Measurements from ENCODE around the gene SLITRK5. TPM values are rescaled to one million over a fixed set of nuclear protein-coding genes. Genes with fewer than 3 reads are reported as not detected.

Gene SLITRK5
- total and polyA plus RNA-seq, 4 donors, result under 0.01 TPM; not detected in 1

DNA sequence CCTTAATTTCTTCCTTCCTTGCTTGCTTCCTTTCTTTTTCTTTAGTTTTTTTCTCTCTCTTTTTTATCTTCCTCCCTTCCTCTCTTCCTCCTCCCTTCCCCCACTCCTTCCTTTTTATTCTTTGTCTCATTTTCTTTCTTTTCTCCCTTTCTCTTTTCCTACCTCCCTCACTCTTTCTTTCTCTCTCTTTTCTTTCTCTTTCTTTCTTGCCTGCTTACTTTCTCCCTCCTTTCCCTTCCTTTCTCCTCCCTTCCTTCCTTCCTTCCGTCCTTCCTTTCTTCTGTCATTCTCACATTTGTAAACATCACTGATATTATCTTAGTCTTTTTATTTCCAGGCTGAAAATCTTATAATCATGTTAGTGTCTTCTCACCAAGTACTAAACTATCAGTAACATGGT is 38.8 kb downstream of the SLITRK5 start:
- Histone ChIP-seq H3K9me3 (ENCODE audit: control insufficient read depth in 4 of 4, low read length in 3 of 4) (no peaks in the 10 kb centered on the region), H3K27me3 (ENCODE audit: control insufficient read depth in 4 of 4, insufficient read depth in 4 of 4, low read length in 3 of 4) (peaks cover 0 to 2% (median 0%) of the 10 kb centered on the region in 4 donors), H3K4me3 (ENCODE audit: low read depth in 1 of 3, low read length in 3 of 3) (no peak overlapping the region), H3K27ac (ENCODE audit: low read depth in 1 of 2, low read length in 2 of 2) (no peak overlapping the region), H3K36me3 (ENCODE audit: control insufficient read depth in 4 of 4, insufficient read depth in 3 of 4, low read depth in 1 of 4, low read length in 3 of 4) (no peaks in the 10 kb centered on the region), H3K9ac (ENCODE audit: low read depth in 1 of 2, low read length in 2 of 2) (no peak overlapping the region), H3K4me1 (ENCODE audit: control insufficient read depth in 4 of 4, insufficient read depth in 4 of 4, low read length in 3 of 4) (no peaks in the 10 kb centered on the region)
- whole genome bisulfite sequencing, result 34% methylated on average over 1 of the region's 1 CpG
- no peak for DNase-seq (ENCODE audit: low spot score)
- TF ChIP-seq, protein P1, sequence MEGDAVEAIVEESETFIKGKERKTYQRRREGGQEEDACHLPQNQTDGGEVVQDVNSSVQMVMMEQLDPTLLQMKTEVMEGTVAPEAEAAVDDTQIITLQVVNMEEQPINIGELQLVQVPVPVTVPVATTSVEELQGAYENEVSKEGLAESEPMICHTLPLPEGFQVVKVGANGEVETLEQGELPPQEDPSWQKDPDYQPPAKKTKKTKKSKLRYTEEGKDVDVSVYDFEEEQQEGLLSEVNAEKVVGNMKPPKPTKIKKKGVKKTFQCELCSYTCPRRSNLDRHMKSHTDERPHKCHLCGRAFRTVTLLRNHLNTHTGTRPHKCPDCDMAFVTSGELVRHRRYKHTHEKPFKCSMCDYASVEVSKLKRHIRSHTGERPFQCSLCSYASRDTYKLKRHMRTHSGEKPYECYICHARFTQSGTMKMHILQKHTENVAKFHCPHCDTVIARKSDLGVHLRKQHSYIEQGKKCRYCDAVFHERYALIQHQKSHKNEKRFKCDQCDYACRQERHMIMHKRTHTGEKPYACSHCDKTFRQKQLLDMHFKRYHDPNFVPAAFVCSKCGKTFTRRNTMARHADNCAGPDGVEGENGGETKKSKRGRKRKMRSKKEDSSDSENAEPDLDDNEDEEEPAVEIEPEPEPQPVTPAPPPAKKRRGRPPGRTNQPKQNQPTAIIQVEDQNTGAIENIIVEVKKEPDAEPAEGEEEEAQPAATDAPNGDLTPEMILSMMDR (IDR thresholded peaks at IDR 0.05; ENCODE audit: low read depth, low read length, missing input control), result no peak
- TF ChIP-seq, protein P2, sequence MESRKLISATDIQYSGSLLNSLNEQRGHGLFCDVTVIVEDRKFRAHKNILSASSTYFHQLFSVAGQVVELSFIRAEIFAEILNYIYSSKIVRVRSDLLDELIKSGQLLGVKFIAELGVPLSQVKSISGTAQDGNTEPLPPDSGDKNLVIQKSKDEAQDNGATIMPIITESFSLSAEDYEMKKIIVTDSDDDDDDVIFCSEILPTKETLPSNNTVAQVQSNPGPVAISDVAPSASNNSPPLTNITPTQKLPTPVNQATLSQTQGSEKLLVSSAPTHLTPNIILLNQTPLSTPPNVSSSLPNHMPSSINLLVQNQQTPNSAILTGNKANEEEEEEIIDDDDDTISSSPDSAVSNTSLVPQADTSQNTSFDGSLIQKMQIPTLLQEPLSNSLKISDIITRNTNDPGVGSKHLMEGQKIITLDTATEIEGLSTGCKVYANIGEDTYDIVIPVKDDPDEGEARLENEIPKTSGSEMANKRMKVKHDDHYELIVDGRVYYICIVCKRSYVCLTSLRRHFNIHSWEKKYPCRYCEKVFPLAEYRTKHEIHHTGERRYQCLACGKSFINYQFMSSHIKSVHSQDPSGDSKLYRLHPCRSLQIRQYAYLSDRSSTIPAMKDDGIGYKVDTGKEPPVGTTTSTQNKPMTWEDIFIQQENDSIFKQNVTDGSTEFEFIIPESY (IDR thresholded peaks at IDR 0.05), result no peak
- TF ChIP-seq JUND (IDR thresholded peaks at IDR 0.05), result no peak
- TF ChIP-seq, protein P3, sequence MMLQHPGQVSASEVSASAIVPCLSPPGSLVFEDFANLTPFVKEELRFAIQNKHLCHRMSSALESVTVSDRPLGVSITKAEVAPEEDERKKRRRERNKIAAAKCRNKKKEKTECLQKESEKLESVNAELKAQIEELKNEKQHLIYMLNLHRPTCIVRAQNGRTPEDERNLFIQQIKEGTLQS (IDR thresholded peaks at IDR 0.05), result no peak
- no peak for TF ChIP-seq SP1 (IDR thresholded peaks at IDR 0.05)
- TF ChIP-seq YY1 (IDR thresholded peaks at IDR 0.05), result no peak
- no peak for TF ChIP-seq RAD21 (IDR thresholded peaks at IDR 0.05)
- no peak for TF ChIP-seq NR2F2 (IDR thresholded peaks at IDR 0.05)
- no peak for TF ChIP-seq FOXA1 (IDR thresholded peaks at IDR 0.05)
- TF ChIP-seq, protein P4, sequence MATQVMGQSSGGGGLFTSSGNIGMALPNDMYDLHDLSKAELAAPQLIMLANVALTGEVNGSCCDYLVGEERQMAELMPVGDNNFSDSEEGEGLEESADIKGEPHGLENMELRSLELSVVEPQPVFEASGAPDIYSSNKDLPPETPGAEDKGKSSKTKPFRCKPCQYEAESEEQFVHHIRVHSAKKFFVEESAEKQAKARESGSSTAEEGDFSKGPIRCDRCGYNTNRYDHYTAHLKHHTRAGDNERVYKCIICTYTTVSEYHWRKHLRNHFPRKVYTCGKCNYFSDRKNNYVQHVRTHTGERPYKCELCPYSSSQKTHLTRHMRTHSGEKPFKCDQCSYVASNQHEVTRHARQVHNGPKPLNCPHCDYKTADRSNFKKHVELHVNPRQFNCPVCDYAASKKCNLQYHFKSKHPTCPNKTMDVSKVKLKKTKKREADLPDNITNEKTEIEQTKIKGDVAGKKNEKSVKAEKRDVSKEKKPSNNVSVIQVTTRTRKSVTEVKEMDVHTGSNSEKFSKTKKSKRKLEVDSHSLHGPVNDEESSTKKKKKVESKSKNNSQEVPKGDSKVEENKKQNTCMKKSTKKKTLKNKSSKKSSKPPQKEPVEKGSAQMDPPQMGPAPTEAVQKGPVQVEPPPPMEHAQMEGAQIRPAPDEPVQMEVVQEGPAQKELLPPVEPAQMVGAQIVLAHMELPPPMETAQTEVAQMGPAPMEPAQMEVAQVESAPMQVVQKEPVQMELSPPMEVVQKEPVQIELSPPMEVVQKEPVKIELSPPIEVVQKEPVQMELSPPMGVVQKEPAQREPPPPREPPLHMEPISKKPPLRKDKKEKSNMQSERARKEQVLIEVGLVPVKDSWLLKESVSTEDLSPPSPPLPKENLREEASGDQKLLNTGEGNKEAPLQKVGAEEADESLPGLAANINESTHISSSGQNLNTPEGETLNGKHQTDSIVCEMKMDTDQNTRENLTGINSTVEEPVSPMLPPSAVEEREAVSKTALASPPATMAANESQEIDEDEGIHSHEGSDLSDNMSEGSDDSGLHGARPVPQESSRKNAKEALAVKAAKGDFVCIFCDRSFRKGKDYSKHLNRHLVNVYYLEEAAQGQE (IDR thresholded peaks at IDR 0.05), result no peak
- TF ChIP-seq HNF4A (conservative IDR thresholded peaks at IDR 0.05), result no peak
- no peak for TF ChIP-seq FOXA2 (IDR thresholded peaks at IDR 0.05)
- TF ChIP-seq RXRA (IDR thresholded peaks at IDR 0.05), result no peak
- TF ChIP-seq TAF1 (conservative IDR thresholded peaks at IDR 0.05), result no peak
- TF ChIP-seq, protein P5, sequence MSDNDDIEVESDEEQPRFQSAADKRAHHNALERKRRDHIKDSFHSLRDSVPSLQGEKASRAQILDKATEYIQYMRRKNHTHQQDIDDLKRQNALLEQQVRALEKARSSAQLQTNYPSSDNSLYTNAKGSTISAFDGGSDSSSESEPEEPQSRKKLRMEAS (IDR thresholded peaks at IDR 0.05), result no peak

DNA sequence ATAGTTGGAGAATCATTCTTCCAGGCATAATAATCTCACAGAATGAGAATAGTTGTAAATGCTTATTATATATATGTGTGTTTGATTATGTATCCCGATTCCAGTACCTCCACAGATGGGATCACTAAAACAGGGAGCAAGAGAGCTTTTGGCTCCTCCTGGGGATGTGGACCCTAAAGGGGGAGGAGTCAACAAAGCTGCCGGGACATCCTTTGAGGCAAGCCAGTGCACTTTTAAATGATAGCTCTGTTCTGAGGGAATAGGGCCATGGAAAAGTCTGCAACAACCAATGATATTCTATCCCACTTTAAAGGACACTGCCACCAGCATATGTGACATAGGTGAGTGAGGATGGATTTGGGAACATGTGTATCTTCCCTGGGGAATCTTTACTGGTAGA is 40.8 kb downstream of the SLITRK5 start:
- H3K4me1 ChIP-seq (ENCODE audit: control insufficient read depth in 4 of 4, insufficient read depth in 4 of 4, low read length in 3 of 4), result no peaks in the 10 kb centered on the region
- H3K27me3 ChIP-seq (ENCODE audit: control insufficient read depth in 4 of 4, insufficient read depth in 4 of 4, low read length in 3 of 4), result peaks cover 0 to 2% (median 0%) of the 10 kb centered on the region in 4 donors
- H3K9me3 ChIP-seq (ENCODE audit: control insufficient read depth in 4 of 4, low read length in 3 of 4), result no peaks in the 10 kb centered on the region
- no peaks in the 10 kb centered on the region for H3K36me3 ChIP-seq (ENCODE audit: control insufficient read depth in 4 of 4, insufficient read depth in 3 of 4, low read depth in 1 of 4, low read length in 3 of 4)
- no peak for DNase-seq (ENCODE audit: low spot score)
- 52% methylated on average over 2 of the region's 2 CpGs for WGBS
- TF ChIP-seq, protein P1 (IDR thresholded peaks at IDR 0.05; ENCODE audit: low read depth, low read length, missing input control), result no peak
- TF ChIP-seq, protein P3 (IDR thresholded peaks at IDR 0.05), result no peak
- TF ChIP-seq RAD21 (IDR thresholded peaks at IDR 0.05) (no peak), NR2F2 (IDR thresholded peaks at IDR 0.05) (no peak), EGR1 (IDR thresholded peaks at IDR 0.05; ENCODE audit: low read depth in 2 of 2) (no peak), FOXA1 (IDR thresholded peaks at IDR 0.05) (no peak), FOXA2 (IDR thresholded peaks at IDR 0.05) (no peak)
- TF ChIP-seq, protein P5 (IDR thresholded peaks at IDR 0.05), result no peak
- TF ChIP-seq, protein P4 (IDR thresholded peaks at IDR 0.05), result no peak
- no peak overlapping the region for H3K4me3 ChIP-seq (ENCODE audit: low read depth in 1 of 3, low read length in 3 of 3)
- H3K9ac ChIP-seq (ENCODE audit: low read depth in 1 of 2, low read length in 2 of 2), result no peak overlapping the region
- no peak overlapping the region for H3K27ac ChIP-seq (ENCODE audit: low read depth in 1 of 2, low read length in 2 of 2)

All from liver (tissue), 9 donors.